H1 (cell line): Measurements from ENCODE around the gene HES2. TPM values are rescaled to one million over a fixed set of nuclear protein-coding genes. Genes with fewer than 3 reads are reported as not detected.

ENCODE experiments used
- CBX8 ChIP-seq: fragments of 300-800, 300-1000 bp; sonication (generic); IDR thresholded peaks from 2 replicates; pipeline ENCODE4 v1.7.1; 2016; ENCODE audit warnings: low read depth, low read length, borderline replicate concordance
- HDAC2 ChIP-seq, 2 experiments: fragments of 300-600 bp in 1 of 2; sonication (generic) in 1 of 2; IDR thresholded peaks; 2 replicates each; pipeline ENCODE4 v1.6.1; 2011 to 2012; ENCODE audit warnings: low read depth in 2 of 2, low read length in 2 of 2, mild to moderate bottlenecking in 2 of 2, moderate library complexity in 2 of 2, borderline replicate concordance in 1 of 2, inconsistent platforms in 1 of 2
- RAD21 ChIP-seq, 2 experiments: IDR thresholded peaks in 1 of 2; conservative IDR thresholded peaks in 1 of 2; 2 replicates each; pipeline ENCODE4 v1.6.1; 2011; ENCODE audit warnings: low read depth in 2 of 2, low read length in 2 of 2, improper control_type of control experiment in 1 of 2, inconsistent platforms in 1 of 2, mild to moderate bottlenecking in 1 of 2, moderate library complexity in 1 of 2
- RNF2 ChIP-seq: fragments of 200-900, 300-1000 bp; sonication (generic); IDR thresholded peaks from 2 replicates; pipeline ENCODE4 v1.7.1; 2016; ENCODE audit warnings: borderline replicate concordance, low read depth, mild to moderate bottlenecking, antibody characterized with exemption, low read length; ENCODE audit not compliant: poor library complexity, severe bottlenecking; ENCODE audit errors: missing control alignments
- SIX5 ChIP-seq: IDR thresholded peaks from 2 replicates; pipeline ENCODE4 v1.6.1; 2011; ENCODE audit warnings: mild to moderate bottlenecking, low read depth, low read length
- YY1 ChIP-seq: IDR thresholded peaks from 2 replicates; pipeline ENCODE4 v1.6.1; 2011; ENCODE audit warnings: low read depth, mild to moderate bottlenecking, low read length
- polyA plus RNA-seq, 7 experiments: library from polyadenylated mRNA; depleted of rRNA in 3 of 7; stranded (reverse) in 5 of 7; unstranded in 2 of 7; fragments of >200 nt in 5 of 7; fragments of 200-250 nt in 2 of 7; gene quantifications; 1 replicate in 5 of 7; 2 replicates in 1 of 7; 4 replicates in 1 of 7; pipeline versions ENCODE4 v1.2.1 to v1.2.3, GENCODE V29; 2011 to 2013; ENCODE audit warnings: missing spikeins in 2 of 7, mixed read lengths in 2 of 7
- total RNA-seq: library from RNA; stranded (reverse); fragmentation: NEBNext Ultra II Directional; extraction: Animal tissue kit (Norgen Biotek cat#: 25700); gene quantifications from 2 replicates; pipeline ENCODE4 v1.2.1, GENCODE V29; 2021

The HES2 gene
- total and polyA plus RNA-seq, 2 of the 8 experiments (the other 6 are each of a cell fraction or from before 2014, with no cell fraction given): 0.15 to 0.53 TPM

GRCh38 chr1:6447818-6448748 is 28.4 kb upstream of the HES2 start (continued):
- TF ChIP-seq RAD21 (IDR thresholded peaks at IDR 0.05 in 1 of 2, conservative IDR thresholded peaks at IDR 0.05 in 1 of 2; ENCODE audit: low read depth in 2 of 2, low read length in 2 of 2) (no peak), CBX8 (no peak), YY1 (no peak), SIX5 (0 out of 2 replicates have a peak, but pooled peaks have one; percentile 2), RNF2 (no peak), HDAC2 (IDR thresholded peaks at IDR 0.05; ENCODE audit: borderline replicate concordance in 1 of 2, low read depth in 2 of 2, low read length in 2 of 2) (peak in 1 of 2 experiments; percentile 70; a peak in 1 of 4 replicates)
